Testis (tissue), 3 donors: ENCODE measurements around the gene MROH7. TPM values are rescaled to one million over a fixed set of nuclear protein-coding genes. Genes with fewer than 3 reads are reported as not detected.

Experiments
- DNase-seq: peaks from one replicate; pipeline ENCODE4 v3.0.0-alpha.2; 2019
- H3K27ac ChIP-seq, 2 donors: fragments of 200-600 bp; sonication (generic); one replicate each; pipeline ENCODE4 v1.5.1; 2019
- H3K27me3 ChIP-seq: fragments of 200-600 bp; sonication (generic); one replicate; pipeline ENCODE4 v1.5.1; 2019
- H3K36me3 ChIP-seq: fragments of 200-600 bp; sonication (generic); one replicate; pipeline ENCODE4 v1.5.1; 2017; ENCODE audit warnings: low read depth; ENCODE audit errors: missing control alignments
- H3K4me1 ChIP-seq: fragments of 200-600 bp; sonication (generic); one replicate; pipeline ENCODE4 v1.5.1; 2019
- H3K4me3 ChIP-seq, 2 donors: fragments of 200-600 bp; sonication (generic); one replicate each; pipeline ENCODE4 v1.5.1; 2017 to 2019
- H3K9me3 ChIP-seq: fragments of 200-600 bp; sonication (generic); one replicate; pipeline ENCODE4 v1.5.1; 2017
- CTCF ChIP-seq, 3 experiments: fragments of 450-650 bp in 2 of 3; fragments of 200-600 bp in 1 of 3; sonication (generic) in 1 of 3; IDR thresholded peaks; one replicate each; pipeline ENCODE4 v1.5.1; 2016 to 2019; ENCODE audit warnings: antibody characterized with exemption in 3 of 3, mild to moderate bottlenecking in 2 of 3, moderate library complexity in 1 of 3
- POLR2A ChIP-seq: fragments of 450-650 bp; IDR thresholded peaks from one replicate; pipeline ENCODE4 v1.6.1; 2017; ENCODE audit warnings: antibody characterized with exemption, mild to moderate bottlenecking, moderate library complexity
- WGBS, 2 donors: methylation state at CpG; one replicate each; pipeline ENCODE4 v1.1.5; 2018; 5-methylcytosine and 5-hydroxymethylcytosine counted together
- intact Hi-C: fragments of 100-400 bp; cut with DNase I; formaldehyde crosslinking; loops from one replicate; pipeline ENCODE4 v1.15.1; 2023; ENCODE audit warnings: low total_unique reads
- polyA plus RNA-seq: library from polyadenylated mRNA; stranded (reverse); fragments of 350-450 nt; fragmentation: Illumina TruSeq; extraction: RNeasy Lipid Tissue Mini Kit (QIAGEN cat#74804); gene quantifications from one replicate; pipeline ENCODE4 v1.2.3, GENCODE V29; 2014; ENCODE audit warnings: low read depth, low replicate concordance; ENCODE audit not compliant: insufficient read depth
- total RNA-seq, 2 donors: library from RNA; depleted of rRNA; stranded (reverse); fragments of >200 nt; gene quantifications; one replicate each; pipeline ENCODE4 v1.2.3, GENCODE V29; 2016

The MROH7 gene
- total and polyA plus RNA-seq, 3 donors from 2014 or later, result 72.7 to 236 (median 162) TPM

- Histone ChIP-seq H3K4me1 (no peaks in the 10 kb centered on the region), H3K27ac (no peak overlapping the region), H3K4me3 (no peak overlapping the region), H3K27me3 (no peaks in the 10 kb centered on the region), H3K36me3 (no peaks in the 10 kb centered on the region), H3K9me3 (no peaks in the 10 kb centered on the region)
- DNase-seq, result no peak
- intact Hi-C loops, result no loop called here
- 89 to 90% methylated on average over 9 of the region's 9 CpGs for WGBS, 2 donors
- no peak for TF ChIP-seq POLR2A
- no peak for TF ChIP-seq CTCF (IDR thresholded peaks at IDR 0.05)
Observed at GRCh38 chr1:54606096-54606989, 35.2 kb upstream of the MROH7 start.

- intact Hi-C loops, result no loop called here
- 95% methylated on average over 12 of the region's 13 CpGs; no CpG with 5 or more reads in 1 of the 2 donors for WGBS, 2 donors
- Histone ChIP-seq H3K27ac (no peak overlapping the region), H3K4me3 (no peak overlapping the region), H3K27me3 (no peaks in the 10 kb centered on the region), H3K4me1 (no peaks in the 10 kb centered on the region), H3K9me3 (no peaks in the 10 kb centered on the region), H3K36me3 (no peaks in the 10 kb centered on the region)
- DNase-seq, result no peak
- TF ChIP-seq POLR2A (no peak), CTCF (IDR thresholded peaks at IDR 0.05) (no peak)
Observed at GRCh38 chr1:54606990-54607325, 34.6 kb upstream of the MROH7 start.

- Histone ChIP-seq H3K4me3 (no peak overlapping the region), H3K36me3 (no peaks in the 10 kb centered on the region), H3K4me1 (no peaks in the 10 kb centered on the region), H3K27me3 (no peaks in the 10 kb centered on the region), H3K27ac (no peak overlapping the region), H3K9me3 (no peaks in the 10 kb centered on the region)
- no peak for TF ChIP-seq POLR2A
- TF ChIP-seq CTCF (IDR thresholded peaks at IDR 0.05), result no peak
- DNase-seq, result no peak
- intact Hi-C loops, result no loop called here
- whole genome bisulfite sequencing, 2 donors, result 87% methylated on average over 19 of the region's 19 CpGs
Observed at GRCh38 chr1:54607821-54608565, 33.6 kb upstream of the MROH7 start.

- DNase-seq, result no peak
- TF ChIP-seq CTCF (IDR thresholded peaks at IDR 0.05) (no peak), POLR2A (no peak)
- Histone ChIP-seq H3K36me3 (no peaks in the 10 kb centered on the region), H3K27me3 (no peaks in the 10 kb centered on the region), H3K27ac (no peak overlapping the region), H3K9me3 (no peaks in the 10 kb centered on the region), H3K4me1 (no peaks in the 10 kb centered on the region), H3K4me3 (no peak overlapping the region)
- WGBS, 2 donors, result 85 to 88% methylated on average over 6 to 9 of the region's 9 CpGs
- intact Hi-C loops, result no loop called here
Observed at GRCh38 chr1:54608566-54609230, 32.9 kb upstream of the MROH7 start.
